Ovary (tissue), 10 donors: ENCODE results near the gene TTLL11. TPM values are rescaled to one million over a fixed set of nuclear protein-coding genes. Genes with fewer than 3 reads are reported as not detected.

Source experiments
- DNase-seq, 5 donors: peaks; one replicate each; pipeline ENCODE4 v3.0.0-alpha.2; 2019 to 2020
- H3K27ac ChIP-seq, 2 donors: fragments of 200-600 bp; one replicate each; pipeline versions ENCODE4 v1.5.1 to v1.8.0; 2019 to 2022
- H3K27me3 ChIP-seq: fragments of 200-600 bp; one replicate; pipeline ENCODE4 v1.8.0; 2022
- H3K36me3 ChIP-seq: fragments of 200-600 bp; sonication (generic); one replicate; pipeline ENCODE4 v1.5.1; 2019
- H3K4me1 ChIP-seq: one replicate; pipeline ENCODE4 v1.8.1; 2013; ENCODE audit warnings: mild to moderate bottlenecking, moderate library complexity; ENCODE audit not compliant: insufficient read depth
- H3K4me3 ChIP-seq: fragments of 200-600 bp; sonication (generic); one replicate; pipeline ENCODE4 v1.5.1; 2017
- H3K9me3 ChIP-seq, 2 donors: fragments of 200-600 bp in 1 of 2; sonication (generic) in 1 of 2; one replicate each; pipeline versions ENCODE4 v1.5.1 to v1.8.1; 2013 to 2019; ENCODE audit warnings: mild to moderate bottlenecking in 1 of 2, moderate library complexity in 1 of 2
- EP300 ChIP-seq: sonication (generic); formaldehyde crosslinking; IDR thresholded peaks from one replicate; pipeline ENCODE4 v1.6.1; 2017; ENCODE audit warnings: antibody characterized with exemption
- POLR2A ChIP-seq: fragments of 450-650 bp; IDR thresholded peaks from one replicate; pipeline ENCODE4 v1.6.1; 2017; ENCODE audit warnings: antibody characterized with exemption, mild to moderate bottlenecking, moderate library complexity
- WGBS, 3 donors: extraction: QIAGEN DNeasy Blood & Tissue Kit in 1 of 3; methylation state at CpG; one replicate each; pipeline versions ENCODE4 v1.1.5 to v1.1.7; 2013 to 2017; 5-methylcytosine and 5-hydroxymethylcytosine counted together
- intact Hi-C, 4 donors: fragments of 100-400 bp; cut with DNase I; formaldehyde crosslinking; loops; one replicate each; pipeline versions ENCODE4 v1.11.0 to v1.15.1; 2022 to 2023
- long read RNA-seq, 3 donors: library from polyadenylated mRNA in 2 of 3; unstranded in 2 of 3; transcript quantifications; one replicate each; pipeline ENCODE4 v2.0.0 and lab custom pipeline, GENCODE V29; 2021 to 2026
- polyA plus RNA-seq, 2 donors: library from polyadenylated mRNA; stranded (reverse); fragments of 200-250 nt in 1 of 2; fragments of 350-450 nt in 1 of 2; fragmentation: Illumina TruSeq in 1 of 2; extraction: RNeasy Lipid Tissue Mini Kit (QIAGEN cat#74804) in 1 of 2; gene quantifications; one replicate each; pipeline ENCODE4 v1.2.3, GENCODE V29; 2013 to 2014
- total RNA-seq, 7 donors: library from RNA; depleted of rRNA in 2 of 7; stranded (reverse); fragments of >200 nt in 2 of 7; fragmentation: NEBNext Ultra II Directional in 3 of 7; extraction: Animal tissue kit (Norgen Biotek cat#: 25700) in 3 of 7; gene quantifications; one replicate each; pipeline versions ENCODE4 v1.1.0 to v1.2.4, GENCODE V29; 2016 to 2023
- TF ChIP-seq, protein P1 (sequence below), 3 donors: fragments of 450-650 bp in 2 of 3; fragments of 200-600 bp in 1 of 3; IDR thresholded peaks; one replicate each; pipeline versions ENCODE4 v1.5.1 to v1.8.0; 2016 to 2022; ENCODE audit warnings: antibody characterized with exemption in 3 of 3, mild to moderate bottlenecking in 1 of 3
- donor health status: DM: no; HTN: no; CAD: no; lungs with moderate emphysema.
- donor health status: DM: no; HTN: no; CAD: no.
- donor health status: Bipolar disorder and iron deficiency.
- donor health status: DM: yes; HTN: yes; CAD: no.
- donor health status: DM: no; HTN: no; CAD: no.
- donor health status: DM: yes; HTN: yes; CAD: no.

TTLL11 gene, protein sequence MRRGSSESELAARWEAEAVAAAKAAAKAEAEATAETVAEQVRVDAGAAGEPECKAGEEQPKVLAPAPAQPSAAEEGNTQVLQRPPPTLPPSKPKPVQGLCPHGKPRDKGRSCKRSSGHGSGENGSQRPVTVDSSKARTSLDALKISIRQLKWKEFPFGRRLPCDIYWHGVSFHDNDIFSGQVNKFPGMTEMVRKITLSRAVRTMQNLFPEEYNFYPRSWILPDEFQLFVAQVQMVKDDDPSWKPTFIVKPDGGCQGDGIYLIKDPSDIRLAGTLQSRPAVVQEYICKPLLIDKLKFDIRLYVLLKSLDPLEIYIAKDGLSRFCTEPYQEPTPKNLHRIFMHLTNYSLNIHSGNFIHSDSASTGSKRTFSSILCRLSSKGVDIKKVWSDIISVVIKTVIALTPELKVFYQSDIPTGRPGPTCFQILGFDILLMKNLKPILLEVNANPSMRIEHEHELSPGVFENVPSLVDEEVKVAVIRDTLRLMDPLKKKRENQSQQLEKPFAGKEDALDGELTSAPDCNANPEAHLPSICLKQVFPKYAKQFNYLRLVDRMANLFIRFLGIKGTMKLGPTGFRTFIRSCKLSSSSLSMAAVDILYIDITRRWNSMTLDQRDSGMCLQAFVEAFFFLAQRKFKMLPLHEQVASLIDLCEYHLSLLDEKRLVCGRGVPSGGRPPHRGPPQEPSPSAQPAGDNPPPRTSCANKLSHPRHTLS
- 10 to 100 TPM in 3 of 7 donors, 1 to 10 TPM in 4; 7.5 to 13.5 (median 9.2) TPM for total RNA-seq
- polyA plus RNA-seq, result 10 to 100 TPM in 1 of 2 donors, 1 to 10 TPM in 1; 6.1 to 10.4 TPM
- long read RNA-seq, donor 1, partial matches to known transcripts, result 0 of 2 reads
- long read RNA-seq, donor 1, other reads (novel, unspliced or antisense), result 2 of 2 reads
- long read RNA-seq, donor 2, partial matches to known transcripts, result 0 of 2 reads
- long read RNA-seq, donor 2, other reads (novel, unspliced or antisense), result 0 of 2 reads
- long read RNA-seq, donor 3, transcript TTLL11-206 (3 exons, 1,038 nt), result major isoform, 7 of 12 reads
- long read RNA-seq, donor 3, partial matches to known transcripts, result 0 of 12 reads
- long read RNA-seq, donor 3, other reads (novel, unspliced or antisense), result 4 of 12 reads

DNA sequence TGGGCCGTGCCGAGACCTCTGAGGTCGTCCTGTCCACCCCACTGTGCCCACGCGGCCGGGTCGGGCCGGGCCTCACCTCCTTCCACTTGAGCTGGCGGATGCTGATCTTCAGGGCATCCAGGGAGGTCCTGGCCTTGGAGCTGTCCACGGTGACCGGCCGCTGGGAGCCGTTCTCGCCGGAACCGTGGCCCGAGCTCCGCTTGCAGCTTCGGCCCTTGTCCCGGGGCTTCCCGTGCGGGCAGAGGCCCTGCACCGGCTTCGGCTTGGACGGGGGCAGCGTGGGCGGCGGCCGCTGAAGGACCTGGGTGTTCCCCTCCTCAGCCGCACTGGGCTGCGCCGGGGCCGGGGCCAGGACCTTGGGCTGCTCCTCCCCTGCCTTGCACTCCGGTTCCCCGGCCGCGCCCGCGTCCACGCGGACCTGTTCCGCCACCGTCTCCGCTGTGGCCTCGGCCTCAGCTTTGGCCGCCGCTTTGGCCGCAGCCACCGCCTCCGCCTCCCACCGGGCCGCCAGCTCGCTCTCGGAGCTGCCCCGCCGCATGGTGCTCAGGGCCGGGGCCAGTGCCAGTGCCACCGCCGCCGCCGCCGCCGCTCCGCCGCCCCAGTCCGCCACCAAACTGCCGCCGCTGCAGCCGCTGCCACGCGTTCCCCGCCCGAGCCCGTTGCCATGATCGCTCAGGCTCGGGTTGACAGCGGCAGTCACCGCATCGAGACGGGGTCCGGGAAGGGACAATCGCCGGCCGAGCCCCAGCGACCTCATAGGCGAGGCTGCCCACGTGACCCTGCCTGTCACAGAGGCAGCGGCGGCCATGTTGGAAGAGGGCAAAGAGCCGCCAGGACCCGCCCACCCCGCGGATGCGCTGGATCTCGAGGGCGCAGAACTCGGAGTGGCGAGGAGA is at the start of gene TTLL11:
Gene TTLL11, minus strand, starts transcription at position 698 of the 896 bp plus-strand sequence. Its CDS starts 160 bp downstream, at position 538.
- intact Hi-C loops, result loop anchor here in 1 of 4 donors (10.0 kb wide), 1 partner anchor 172 kb away; the partner anchor contains the start of genes MRRF and RBM18
- Histone ChIP-seq H3K9me3 (no peaks in the 10 kb centered on the region), H3K4me3 (peak within 1 kb of the TSS; percentile 54), H3K36me3 (no peaks in the 10 kb centered on the region), H3K27me3 (no peaks in the 10 kb centered on the region), H3K27ac (no peak within 1 kb of the TSS), H3K4me1 (peaks cover 15% of the 10 kb centered on the region)
- DNase-seq, result peak; percentile 93 to 97 (median 96)
- TF ChIP-seq, protein P1, sequence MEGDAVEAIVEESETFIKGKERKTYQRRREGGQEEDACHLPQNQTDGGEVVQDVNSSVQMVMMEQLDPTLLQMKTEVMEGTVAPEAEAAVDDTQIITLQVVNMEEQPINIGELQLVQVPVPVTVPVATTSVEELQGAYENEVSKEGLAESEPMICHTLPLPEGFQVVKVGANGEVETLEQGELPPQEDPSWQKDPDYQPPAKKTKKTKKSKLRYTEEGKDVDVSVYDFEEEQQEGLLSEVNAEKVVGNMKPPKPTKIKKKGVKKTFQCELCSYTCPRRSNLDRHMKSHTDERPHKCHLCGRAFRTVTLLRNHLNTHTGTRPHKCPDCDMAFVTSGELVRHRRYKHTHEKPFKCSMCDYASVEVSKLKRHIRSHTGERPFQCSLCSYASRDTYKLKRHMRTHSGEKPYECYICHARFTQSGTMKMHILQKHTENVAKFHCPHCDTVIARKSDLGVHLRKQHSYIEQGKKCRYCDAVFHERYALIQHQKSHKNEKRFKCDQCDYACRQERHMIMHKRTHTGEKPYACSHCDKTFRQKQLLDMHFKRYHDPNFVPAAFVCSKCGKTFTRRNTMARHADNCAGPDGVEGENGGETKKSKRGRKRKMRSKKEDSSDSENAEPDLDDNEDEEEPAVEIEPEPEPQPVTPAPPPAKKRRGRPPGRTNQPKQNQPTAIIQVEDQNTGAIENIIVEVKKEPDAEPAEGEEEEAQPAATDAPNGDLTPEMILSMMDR (IDR thresholded peaks at IDR 0.05), result no peak
- no peak for TF ChIP-seq EP300
- TF ChIP-seq POLR2A, result no peak
- 0 to 1% (median 0%) methylated on average over 57 to 98 of the region's 98 CpGs for WGBS, 3 donors

DNA sequence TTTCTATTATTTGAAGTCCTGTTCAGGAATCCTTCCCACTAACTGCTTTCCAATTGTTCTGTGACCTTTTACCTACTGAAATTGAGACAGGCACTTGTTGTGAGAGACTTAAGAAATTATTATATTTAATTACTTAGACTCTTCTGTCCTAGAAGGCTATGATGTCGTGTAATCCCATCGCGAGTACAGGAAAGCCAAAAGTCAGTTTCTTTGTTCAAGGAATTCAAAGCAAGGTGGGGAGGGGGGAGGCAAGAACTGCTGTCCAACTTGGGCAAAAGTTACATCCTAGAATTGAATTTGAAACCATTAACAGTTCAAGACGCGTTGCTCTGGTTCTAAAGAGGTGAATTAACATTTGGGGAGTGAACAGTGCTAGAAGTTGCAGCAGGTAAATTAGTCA is 48.6 kb upstream of the TTLL11 start:
- TF ChIP-seq EP300 (no peak), POLR2A (no peak)
- TF ChIP-seq, protein P1 (IDR thresholded peaks at IDR 0.05), result no peak
- H3K4me3 ChIP-seq, result no peak overlapping the region
- H3K4me1 ChIP-seq, result no peaks in the 10 kb centered on the region
- intact Hi-C loops, result no loop called here
- H3K36me3 ChIP-seq, result no peaks in the 10 kb centered on the region
- no peaks in the 10 kb centered on the region for H3K9me3 ChIP-seq
- DNase-seq, result no peak
- no peaks in the 10 kb centered on the region for H3K27me3 ChIP-seq
- 71 to 81% (median 77%) methylated on average over 5 of the region's 5 CpGs for WGBS, 3 donors
- H3K27ac ChIP-seq, result no peak overlapping the region

DNA sequence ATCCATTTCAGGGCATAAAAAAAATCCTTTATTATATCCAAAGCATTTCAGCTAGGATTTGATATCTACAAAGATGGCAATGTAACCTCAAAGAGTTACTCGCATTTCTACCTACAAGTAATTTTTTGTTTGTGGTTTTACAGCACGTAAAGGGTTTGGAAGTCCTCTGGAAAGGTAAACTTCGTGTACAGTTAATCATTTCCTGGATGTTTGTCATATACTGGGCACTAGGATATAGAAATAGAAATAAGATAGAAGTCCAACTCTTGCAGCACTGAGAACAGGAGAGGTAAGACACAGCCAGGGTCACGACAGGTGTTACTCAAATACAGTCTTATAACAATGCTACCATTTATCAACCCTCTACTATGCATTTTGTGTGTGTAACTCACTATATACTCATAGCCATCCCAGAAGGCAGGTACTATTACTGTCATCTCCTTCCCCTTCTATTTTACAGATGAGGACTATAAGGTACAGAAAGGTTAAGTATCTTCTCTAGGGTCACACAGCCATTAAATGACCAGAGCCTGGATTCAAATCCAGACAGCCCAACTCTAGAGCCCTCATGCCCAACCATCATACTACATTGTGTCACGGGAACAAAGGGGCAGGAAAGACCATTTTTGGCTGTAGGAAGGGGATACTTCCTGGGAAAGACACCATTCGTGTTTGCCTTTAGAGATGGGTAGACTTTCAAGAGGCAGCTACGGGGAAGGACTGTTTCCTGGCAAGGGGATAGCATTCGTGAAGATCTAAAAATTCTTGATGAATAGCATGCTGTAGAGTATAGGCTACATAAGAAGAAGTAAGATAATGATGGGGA is 47.5 kb upstream of the TTLL11 start:
- WGBS, 3 donors, result 74 to 82% (median 75%) methylated on average over 8 of the region's 8 CpGs

More for the DNA sequence above, 47.5 kb upstream of the TTLL11 start:
- no peaks in the 10 kb centered on the region for H3K27me3 ChIP-seq
- no peak overlapping the region for H3K27ac ChIP-seq
- no peak for TF ChIP-seq EP300
- H3K4me3 ChIP-seq, result no peak overlapping the region
- no peaks in the 10 kb centered on the region for H3K4me1 ChIP-seq
- H3K36me3 ChIP-seq, result no peaks in the 10 kb centered on the region
- intact Hi-C loops, result no loop called here
- DNase-seq, result no peak
- H3K9me3 ChIP-seq, result no peaks in the 10 kb centered on the region
